ENCODE data around the gene TMPRSS3. TPM values are rescaled to one million over a fixed set of nuclear protein-coding genes. Genes with fewer than 3 reads are reported as not detected.

The TMPRSS3 gene
- total RNA-seq, 2 experiments from 2014 or later: 10.9 to 11.5 TPM

- H3K27ac Mint-ChIP-seq: no peak overlapping the region
- no peaks in the 10 kb centered on the region for H3K27me3 Mint-ChIP-seq (ENCODE audit: low read depth)
- CTCF ChIA-PET: no interaction called here
- intact Hi-C loops (cut with micrococcal nuclease): no loop called here
- peaks cover 4% of the 10 kb centered on the region for H3K4me1 Mint-ChIP-seq (ENCODE audit: low read depth)
- H3K9me3 Mint-ChIP-seq: no peaks in the 10 kb centered on the region
- H3K36me3 Mint-ChIP-seq (ENCODE audit: low read depth): no peaks in the 10 kb centered on the region
- no peak overlapping the region for H3K4me3 Mint-ChIP-seq
- no peak for DNase-seq
Measured at GRCh38 chr21:42363312-42363711, 32.5 kb downstream of the TMPRSS3 start.

GRCh38 chr21:42362700-42363099 is 33.2 kb downstream of the TMPRSS3 start:
- intact Hi-C loops (cut with micrococcal nuclease): no loop called here
- Mint-ChIP-seq H3K9me3 (no peaks in the 10 kb centered on the region), H3K27ac (no peak overlapping the region), H3K36me3 (ENCODE audit: low read depth) (no peaks in the 10 kb centered on the region), H3K27me3 (ENCODE audit: low read depth) (no peaks in the 10 kb centered on the region), H3K4me3 (no peak overlapping the region), H3K4me1 (ENCODE audit: low read depth) (no peaks in the 10 kb centered on the region)
- CTCF ChIA-PET: interaction anchor here (0.7 kb wide), 1 partner anchor 104 kb away, joined by 4 read pairs; no protein-coding TSS in a partner anchor
- no peak for DNase-seq

- intact Hi-C loops (cut with micrococcal nuclease): no loop called here
- CTCF ChIA-PET: interaction anchor here (0.7 to 1.7 kb wide), 3 partner anchors 25 to 103 kb away, joined by 4 to 6 read pairs (median 6); no protein-coding TSS in a partner anchor
- H3K4me3 Mint-ChIP-seq: no peak overlapping the region
Measured at GRCh38 chr21:42362198-42362597, 33.7 kb downstream of the TMPRSS3 start.

GRCh38 chr21:42361286-42361685 is 34.6 kb downstream of the TMPRSS3 start:
- Mint-ChIP-seq H3K27ac (no peak overlapping the region), H3K4me1 (ENCODE audit: low read depth) (no peaks in the 10 kb centered on the region), H3K4me3 (no peak overlapping the region), H3K36me3 (ENCODE audit: low read depth) (no peaks in the 10 kb centered on the region), H3K9me3 (peaks cover 2% of the 10 kb centered on the region), H3K27me3 (ENCODE audit: low read depth) (no peaks in the 10 kb centered on the region)
- DNase-seq: no peak
- intact Hi-C loops (cut with micrococcal nuclease): no loop called here
- CTCF ChIA-PET: interaction anchor here (0.7 to 2.2 kb wide), 13 partner anchors 13 to 125 kb away, joined by 3 to 9 read pairs (median 4); no protein-coding TSS in a partner anchor

More at GRCh38 chr21:42362198-42362597, 33.7 kb downstream of the TMPRSS3 start:
- Mint-ChIP-seq H3K4me1 (ENCODE audit: low read depth) (no peaks in the 10 kb centered on the region), H3K36me3 (ENCODE audit: low read depth) (no peaks in the 10 kb centered on the region), H3K27me3 (ENCODE audit: low read depth) (no peaks in the 10 kb centered on the region), H3K27ac (no peak overlapping the region), H3K9me3 (no peaks in the 10 kb centered on the region)
- no peak for DNase-seq

- CTCF ChIA-PET: interaction anchor here (0.5 to 2.2 kb wide), 12 partner anchors 13 to 126 kb away, joined by 3 to 9 read pairs (median 4); no protein-coding TSS in a partner anchor
- no peaks in the 10 kb centered on the region for H3K27me3 Mint-ChIP-seq (ENCODE audit: low read depth)
- no peaks in the 10 kb centered on the region for H3K4me1 Mint-ChIP-seq (ENCODE audit: low read depth)
- no peaks in the 10 kb centered on the region for H3K36me3 Mint-ChIP-seq (ENCODE audit: low read depth)
- H3K4me3 Mint-ChIP-seq: no peak overlapping the region
- DNase-seq: peak; percentile 37
- no peak overlapping the region for H3K27ac Mint-ChIP-seq
- intact Hi-C loops (cut with micrococcal nuclease): no loop called here
- H3K9me3 Mint-ChIP-seq: peaks cover 8% of the 10 kb centered on the region
Measured at GRCh38 chr21:42360317-42360716, 35.5 kb downstream of the TMPRSS3 start.

- CTCF ChIA-PET: no interaction called here
- no peak overlapping the region for H3K4me3 Mint-ChIP-seq
- intact Hi-C loops (cut with micrococcal nuclease): no loop called here
- H3K9me3 Mint-ChIP-seq: peaks cover 14% of the 10 kb centered on the region
- H3K36me3 Mint-ChIP-seq (ENCODE audit: low read depth): peaks cover 3% of the 10 kb centered on the region
- no peak overlapping the region for H3K27ac Mint-ChIP-seq
- H3K4me1 Mint-ChIP-seq (ENCODE audit: low read depth): no peaks in the 10 kb centered on the region
- no peaks in the 10 kb centered on the region for H3K27me3 Mint-ChIP-seq (ENCODE audit: low read depth)
- no peak for DNase-seq
Measured at GRCh38 chr21:42358937-42359336, 36.9 kb downstream of the TMPRSS3 start.

- peaks cover 3% of the 10 kb centered on the region for H3K36me3 Mint-ChIP-seq (ENCODE audit: low read depth)
- CTCF ChIA-PET: interaction anchor here (1.3 kb wide), 1 partner anchor 23 kb away, joined by 6 read pairs; no protein-coding TSS in a partner anchor
- H3K4me3 Mint-ChIP-seq: no peak overlapping the region
- no peak for DNase-seq
- H3K27ac Mint-ChIP-seq: no peak overlapping the region
- no peaks in the 10 kb centered on the region for H3K4me1 Mint-ChIP-seq (ENCODE audit: low read depth)
- peaks cover 17% of the 10 kb centered on the region for H3K9me3 Mint-ChIP-seq
- intact Hi-C loops (cut with micrococcal nuclease): no loop called here
- no peaks in the 10 kb centered on the region for H3K27me3 Mint-ChIP-seq (ENCODE audit: low read depth)
Measured at GRCh38 chr21:42358261-42358660, 37.6 kb downstream of the TMPRSS3 start.

- no peak overlapping the region for H3K4me3 Mint-ChIP-seq
- H3K9me3 Mint-ChIP-seq: peaks cover 17% of the 10 kb centered on the region
- no peak overlapping the region for H3K27ac Mint-ChIP-seq
- CTCF ChIA-PET: interaction anchor here (0.7 to 1.3 kb wide), 3 partner anchors 24 to 212 kb away, joined by 3 to 6 read pairs (median 3); no protein-coding TSS in a partner anchor
- intact Hi-C loops (cut with micrococcal nuclease): no loop called here
- no peak for DNase-seq
- no peaks in the 10 kb centered on the region for H3K27me3 Mint-ChIP-seq (ENCODE audit: low read depth)
- no peaks in the 10 kb centered on the region for H3K4me1 Mint-ChIP-seq (ENCODE audit: low read depth)
- peaks cover 3% of the 10 kb centered on the region for H3K36me3 Mint-ChIP-seq (ENCODE audit: low read depth)
Measured at GRCh38 chr21:42357307-42357706, 38.5 kb downstream of the TMPRSS3 start.

- H3K4me1 Mint-ChIP-seq (ENCODE audit: low read depth): no peaks in the 10 kb centered on the region
- H3K9me3 Mint-ChIP-seq: peaks cover 17% of the 10 kb centered on the region
- CTCF ChIA-PET: interaction anchor here (0.7 to 1.1 kb wide), 2 partner anchors 47 to 212 kb away, joined by 3 read pairs; no protein-coding TSS in a partner anchor
- peaks cover 3% of the 10 kb centered on the region for H3K36me3 Mint-ChIP-seq (ENCODE audit: low read depth)
- H3K4me3 Mint-ChIP-seq: no peak overlapping the region
- intact Hi-C loops (cut with micrococcal nuclease): no loop called here
- no peak for DNase-seq
- no peak overlapping the region for H3K27ac Mint-ChIP-seq
- H3K27me3 Mint-ChIP-seq (ENCODE audit: low read depth): no peaks in the 10 kb centered on the region
Measured at GRCh38 chr21:42356650-42357049, 39.2 kb downstream of the TMPRSS3 start.

- no peak overlapping the region for H3K27ac Mint-ChIP-seq
- H3K9me3 Mint-ChIP-seq: peaks cover 17% of the 10 kb centered on the region
- peaks cover 3% of the 10 kb centered on the region for H3K36me3 Mint-ChIP-seq (ENCODE audit: low read depth)
- no peaks in the 10 kb centered on the region for H3K27me3 Mint-ChIP-seq (ENCODE audit: low read depth)
- intact Hi-C loops (cut with micrococcal nuclease): no loop called here
- CTCF ChIA-PET: no interaction called here
- no peak for DNase-seq
- H3K4me1 Mint-ChIP-seq (ENCODE audit: low read depth): no peaks in the 10 kb centered on the region
- no peak overlapping the region for H3K4me3 Mint-ChIP-seq
Measured at GRCh38 chr21:42356046-42356445, 39.8 kb downstream of the TMPRSS3 start.

GRCh38 chr21:42353623-42354022 is 42.2 kb downstream of the TMPRSS3 start:
- CTCF ChIA-PET: interaction anchor here (0.9 to 1.2 kb wide), 2 partner anchors 88 to 301 kb away, joined by 3 read pairs; no protein-coding TSS in a partner anchor
- H3K36me3 Mint-ChIP-seq (ENCODE audit: low read depth): peaks cover 3% of the 10 kb centered on the region
- no peak overlapping the region for H3K27ac Mint-ChIP-seq
- DNase-seq: no peak
- H3K4me1 Mint-ChIP-seq (ENCODE audit: low read depth): no peaks in the 10 kb centered on the region
- H3K9me3 Mint-ChIP-seq: peaks cover 17% of the 10 kb centered on the region
- intact Hi-C loops (cut with micrococcal nuclease): no loop called here
- no peak overlapping the region for H3K4me3 Mint-ChIP-seq
- H3K27me3 Mint-ChIP-seq (ENCODE audit: low read depth): no peaks in the 10 kb centered on the region

- no peaks in the 10 kb centered on the region for H3K27me3 Mint-ChIP-seq (ENCODE audit: low read depth)
- CTCF ChIA-PET: no interaction called here
- H3K4me1 Mint-ChIP-seq (ENCODE audit: low read depth): no peaks in the 10 kb centered on the region
- H3K9me3 Mint-ChIP-seq: peaks cover 17% of the 10 kb centered on the region
- no peak overlapping the region for H3K27ac Mint-ChIP-seq
- H3K4me3 Mint-ChIP-seq: no peak overlapping the region
- H3K36me3 Mint-ChIP-seq (ENCODE audit: low read depth): peaks cover 3% of the 10 kb centered on the region
- no peak for DNase-seq
- intact Hi-C loops (cut with micrococcal nuclease): no loop called here
Measured at GRCh38 chr21:42352441-42353095, 43.3 kb downstream of the TMPRSS3 start.
